Sigmoid colon (tissue), 4 donors: ENCODE data around the gene NCAN.

Source experiments
- CTCF ChIP-seq, 4 experiments: fragments of 450-650 bp in 3 of 4; fragments of 200-600 bp in 1 of 4; IDR thresholded peaks; one replicate each; pipeline ENCODE4 v1.5.1; 2016 to 2019; ENCODE audit warnings: antibody characterized with exemption in 4 of 4, mild to moderate bottlenecking in 3 of 4, moderate library complexity in 2 of 4
- EP300 ChIP-seq, 4 donors: sonication (generic); formaldehyde crosslinking; IDR thresholded peaks; one replicate each; pipeline ENCODE4 v1.6.1; 2017; ENCODE audit warnings: antibody characterized with exemption in 4 of 4
- POLR2A ChIP-seq, 2 donors: fragments of 450-650 bp; IDR thresholded peaks; one replicate each; pipeline ENCODE4 v1.6.1; 2016; ENCODE audit warnings: antibody characterized with exemption in 2 of 2, mild to moderate bottlenecking in 2 of 2, moderate library complexity in 2 of 2
- POLR2AphosphoS5 ChIP-seq, 4 donors: sonication (generic); formaldehyde crosslinking; IDR thresholded peaks; one replicate each; pipeline ENCODE4 v1.6.1; 2017; ENCODE audit warnings: antibody characterized with exemption in 4 of 4

- TF ChIP-seq CTCF (IDR thresholded peaks at IDR 0.05) (no peak), POLR2AphosphoS5 (IDR thresholded peaks at IDR 0.05) (no peak), EP300 (IDR thresholded peaks at IDR 0.05) (no peak), POLR2A (IDR thresholded peaks at IDR 0.05) (no peak)
These were observed 22.6 kb downstream of the NCAN start for GRCh38 chr19:19234220-19234816.
